GM12892 (cell line): ENCODE results near the gene GOLIM4.

Experiments
- POLR2A ChIP-seq: IDR thresholded peaks from 2 replicates; pipeline ENCODE4 v1.6.1; 2011; ENCODE audit warnings: low read depth, low read length, control low read depth
- TAF1 ChIP-seq: IDR thresholded peaks from 2 replicates; pipeline ENCODE4 v1.6.1; 2011; ENCODE audit warnings: low read depth, mild to moderate bottlenecking, control low read depth, low read length, borderline replicate concordance

DNA sequence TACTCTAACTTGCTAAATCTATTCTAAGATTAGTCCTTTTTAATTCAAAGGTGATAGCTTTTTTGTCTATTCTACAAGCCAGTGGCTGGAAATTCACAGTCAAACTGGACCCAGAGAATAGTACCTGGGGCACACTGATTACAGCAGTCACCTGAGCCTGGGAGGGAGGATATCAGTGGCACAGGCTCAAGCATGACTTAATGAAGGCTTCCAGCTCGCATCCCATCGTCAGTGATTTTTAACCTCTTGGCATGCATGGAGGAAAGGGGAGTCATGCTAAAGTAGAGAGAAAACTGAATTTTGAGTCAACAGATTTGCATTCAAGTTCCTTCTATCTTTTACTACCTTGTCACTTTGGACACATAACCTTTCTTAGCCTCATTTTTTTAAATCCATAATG lies 24.8 kb downstream of the GOLIM4 start:
- no peak for TF ChIP-seq POLR2A
- TF ChIP-seq TAF1, result no peak
